AG09319 (cell line): ENCODE measurements around the gene TMEM184A.

Source experiments
- DNase-seq: peaks from one replicate; pipeline ENCODE4 v3.0.0-alpha.2; 2010; ENCODE audit warnings: low read depth; ENCODE audit errors: extremely low read depth
- CTCF ChIP-seq: IDR thresholded peaks from 2 replicates; pipeline ENCODE4 v1.5.1; 2011; ENCODE audit warnings: low read depth, mild to moderate bottlenecking, inconsistent platforms, low read length, moderate library complexity

Gene TMEM184A

GRCh38 chr7:1595027-1595426, 39.0 kb upstream of the TMEM184A start:
- no peak for TF ChIP-seq CTCF

GRCh38 chr7:1593904-1594421, 38.0 kb upstream of the TMEM184A start:
- no peak for TF ChIP-seq CTCF
- DNase-seq: no peak

More at GRCh38 chr7:1595027-1595426, 39.0 kb upstream of the TMEM184A start:
- no peak for DNase-seq

- no peak for DNase-seq
- TF ChIP-seq CTCF: peak; percentile 29
These were observed 37.3 kb upstream of the TMEM184A start for GRCh38 chr7:1593091-1593866.

- no peak for TF ChIP-seq CTCF
- no peak for DNase-seq
These were observed 36.4 kb upstream of the TMEM184A start for GRCh38 chr7:1592299-1592871.

- TF ChIP-seq CTCF: no peak
- DNase-seq: no peak
These were observed 35.9 kb upstream of the TMEM184A start for GRCh38 chr7:1591876-1592275.

- DNase-seq: no peak
- no peak for TF ChIP-seq CTCF
These were observed 35.4 kb upstream of the TMEM184A start for GRCh38 chr7:1591396-1591795.

GRCh38 chr7:1590887-1591286, 34.9 kb upstream of the TMEM184A start:
- TF ChIP-seq CTCF: no peak
- no peak for DNase-seq
